Activated CD4-positive, alpha-beta T cell treated with anti-CD3 and anti-CD28 coated beads, Interleukin-2, amount 50 U/mL, for 1 hour (primary cell): ENCODE measurements around the gene ANKRD61.
"Not testable (repeated sequence)": the region's sequence is repeated elsewhere in the genome, so short reads cannot be mapped to it uniquely, and the experiment has no call there.

Experiments used
- DNase-seq: peaks from one replicate; pipeline ENCODE4 v3.0.0-alpha.2; 2020

Gene ANKRD61

DNA sequence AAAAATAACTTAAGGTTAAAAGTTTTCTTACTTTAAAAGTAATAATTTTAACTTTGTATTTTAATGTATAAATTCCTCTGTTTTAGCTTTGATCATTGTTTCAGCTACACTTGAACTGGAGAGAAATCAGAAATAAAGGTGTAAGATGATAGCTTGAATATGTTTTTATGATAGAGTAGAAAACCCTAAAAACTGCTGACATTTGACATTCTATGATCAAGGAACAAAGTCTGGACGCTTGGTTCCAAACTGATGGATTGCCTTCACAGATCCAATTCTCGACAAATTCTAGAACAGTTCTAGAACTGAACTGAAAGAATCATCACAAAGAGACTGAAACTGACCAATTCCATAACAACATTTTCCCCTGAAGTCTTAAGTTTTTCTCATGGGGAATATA is at the start of gene ANKRD61:
ANKRD61 (plus strand) TSS at position 389 of the 400 bp plus-strand sequence; CDS start at position 389, 0 bp downstream.
- DNase-seq: no peak

- DNase-seq: not testable (repeated sequence)
Observed at GRCh38 chr7:5987061-5987460, 44.1 kb upstream of the ANKRD61 start.

GRCh38 chr7:5997210-5997808 is 33.9 kb upstream of the ANKRD61 start:
- peak; percentile 42 for DNase-seq

DNA sequence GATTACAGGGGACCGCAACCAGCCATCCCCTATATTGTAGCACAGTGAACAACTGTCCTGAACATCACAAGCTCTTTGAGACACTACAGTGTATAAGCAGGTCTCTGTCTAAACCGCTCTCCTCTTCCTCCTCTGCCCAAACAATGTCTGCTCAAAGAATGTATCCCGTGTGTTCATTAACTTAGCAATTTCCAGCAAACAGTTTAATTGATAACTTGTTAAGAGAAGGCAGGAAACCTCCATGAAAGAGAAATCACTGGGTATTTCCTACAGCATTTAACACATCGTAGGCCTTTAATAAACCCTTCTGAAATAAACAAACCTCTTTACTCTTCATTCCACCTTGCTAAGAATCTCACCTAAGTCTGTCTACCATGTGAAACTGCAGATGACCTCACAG is 23.8 kb upstream of the ANKRD61 start:
- DNase-seq: no peak

GRCh38 chr7:6007835-6008590 is 23.2 kb upstream of the ANKRD61 start:
- DNase-seq: not testable (repeated sequence)

GRCh38 chr7:6008668-6009611 is 22.2 kb upstream of the ANKRD61 start, which contains the start of the genes AIMP2 and PMS2:
AIMP2 (plus strand) TSS chr7:6009272; CDS start chr7:6009364, 92 bp downstream.
PMS2 (minus strand) TSS chr7:6009049; CDS start chr7:6009019, 30 bp downstream.
- peak; percentile 95 for DNase-seq

DNA sequence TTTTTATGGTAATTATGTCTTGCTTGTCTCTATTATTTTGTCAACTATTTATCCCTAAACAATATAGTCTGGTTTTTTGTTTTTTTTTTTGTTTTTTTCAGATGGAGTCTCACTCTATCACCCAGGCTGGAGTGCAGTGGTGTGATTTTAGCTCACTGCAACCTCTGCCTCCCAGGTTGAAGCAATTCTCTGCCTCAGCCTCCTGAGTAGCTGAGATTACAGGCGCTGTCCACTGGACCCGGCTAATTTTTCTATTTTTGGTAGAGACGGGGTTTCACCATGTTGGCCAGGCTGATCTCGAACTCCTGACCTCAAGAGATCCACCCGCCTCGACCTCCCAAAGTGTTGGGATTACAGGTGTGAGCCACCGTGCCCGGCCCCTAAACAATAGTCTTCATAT is 20.8 kb upstream of the ANKRD61 start:
- not testable (repeated sequence) for DNase-seq

GRCh38 chr7:6011541-6011940 is 19.6 kb upstream of the ANKRD61 start:
- DNase-seq: no peak

DNA sequence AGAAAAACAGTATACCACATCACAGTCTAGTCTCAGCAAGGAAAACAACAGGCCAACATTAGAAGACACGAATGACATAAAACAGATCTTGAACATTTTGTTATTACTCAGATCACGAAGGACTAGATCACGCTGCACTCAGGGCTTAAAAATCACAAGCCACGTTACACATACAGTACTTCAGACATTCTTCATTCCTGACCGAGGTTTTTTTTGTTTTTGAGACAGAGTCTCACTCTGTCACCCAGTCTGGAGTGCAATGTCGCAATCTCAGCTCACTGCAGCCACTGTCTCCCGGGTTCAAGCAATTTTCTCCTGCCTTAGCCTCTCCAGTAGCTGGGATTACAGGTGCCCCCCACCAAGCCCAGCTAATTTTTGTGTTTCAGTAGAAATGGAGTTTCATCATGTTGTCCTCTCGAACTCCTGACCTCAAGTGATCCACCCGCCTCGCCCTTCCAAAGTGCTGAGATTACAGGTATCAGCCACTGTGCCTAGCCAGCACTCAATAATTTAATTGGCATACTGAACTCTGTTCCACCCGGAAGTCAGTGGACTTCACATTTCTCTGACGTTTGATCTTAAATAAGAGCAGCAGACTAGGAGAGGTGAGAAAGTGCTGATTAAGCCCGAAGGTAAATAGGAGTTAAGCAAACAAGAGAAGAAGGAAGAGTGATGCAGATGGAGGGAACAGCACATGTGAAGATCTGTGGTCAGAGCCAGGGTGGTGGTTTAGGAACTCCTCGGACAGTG is 18.6 kb upstream of the ANKRD61 start:
- no peak for DNase-seq

DNA sequence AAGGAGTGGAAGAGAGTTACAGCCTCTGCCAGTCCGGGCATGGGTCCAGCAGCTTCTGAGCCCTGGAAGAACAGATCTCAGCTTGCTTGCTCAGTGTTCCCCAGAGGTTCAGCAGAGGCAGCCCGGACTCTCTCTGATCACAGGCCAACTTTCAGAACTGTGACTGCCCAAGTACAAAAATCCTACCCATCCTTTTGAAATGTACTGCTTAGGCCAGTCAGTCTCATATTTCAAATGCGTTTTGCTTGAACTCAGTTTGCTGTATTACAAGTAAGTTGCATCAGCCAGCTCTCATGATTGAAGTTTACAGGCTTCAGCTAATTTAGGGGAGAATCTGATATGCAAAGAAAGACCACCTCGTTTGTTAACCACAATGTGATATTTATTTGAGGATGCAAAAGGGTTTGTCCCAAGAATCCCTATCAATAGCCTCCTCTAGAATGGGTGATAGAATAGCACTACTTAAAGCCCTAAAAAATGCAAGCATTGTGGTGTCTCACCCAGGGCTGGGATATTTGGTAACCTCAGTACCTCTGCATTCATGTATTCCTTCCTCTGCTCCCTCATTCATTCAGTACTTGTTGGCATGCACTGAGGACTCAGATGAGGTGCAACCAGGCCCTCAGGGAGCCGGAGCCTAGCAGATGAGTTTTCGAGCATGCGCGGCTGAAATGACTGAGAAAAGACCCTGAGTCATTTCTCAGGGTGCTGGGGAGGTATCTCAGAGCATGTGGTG is 15.1 kb upstream of the ANKRD61 start:
- DNase-seq: no peak

- DNase-seq: no peak
Observed at GRCh38 chr7:6016653-6016966, 14.6 kb upstream of the ANKRD61 start.

DNA sequence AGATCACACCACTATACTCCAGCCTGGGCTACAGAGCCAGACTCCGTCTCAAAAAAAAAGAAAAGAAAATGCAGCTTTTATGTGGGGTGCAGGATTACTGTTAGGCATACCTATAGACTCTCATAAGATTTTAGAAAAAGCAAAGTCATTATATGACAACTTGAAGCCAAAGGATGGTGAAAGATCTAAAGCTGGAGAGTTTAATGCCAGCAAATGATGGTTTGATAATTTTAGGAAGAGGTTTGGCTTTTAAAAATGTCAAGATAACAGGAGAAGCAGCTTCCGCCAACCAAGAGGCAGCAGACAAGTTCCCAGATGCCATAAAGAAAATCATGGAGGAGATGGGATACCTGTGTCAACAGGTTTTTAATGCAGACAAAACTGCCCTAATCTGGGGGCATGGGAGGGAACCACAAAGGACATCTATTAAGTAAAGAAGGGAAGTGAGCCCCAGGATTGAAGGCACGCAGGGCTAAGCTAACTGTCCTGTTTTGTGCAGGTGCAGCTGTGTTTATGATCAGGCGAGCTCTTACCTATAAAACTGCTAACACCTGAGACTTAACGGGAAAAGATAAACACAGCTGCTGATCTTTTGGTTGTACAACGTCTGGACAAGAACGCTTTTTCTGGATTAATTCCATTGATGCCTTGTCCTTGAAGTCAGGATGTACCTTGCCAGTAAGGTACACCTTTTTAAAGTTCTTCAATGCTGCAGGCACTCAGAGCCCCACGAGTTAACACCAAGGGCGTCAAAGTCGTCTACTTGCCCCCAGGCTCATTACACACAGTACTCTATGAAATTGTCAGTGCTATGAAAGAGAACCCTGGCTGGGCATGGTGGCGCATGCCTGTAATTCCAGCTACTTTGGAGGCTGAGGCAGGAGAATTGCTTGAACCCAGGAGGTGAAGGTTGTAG is 10.5 kb upstream of the ANKRD61 start:
- DNase-seq: no peak

GRCh38 chr7:6022707-6023106 is 8.5 kb upstream of the ANKRD61 start:
- DNase-seq: no peak

DNA sequence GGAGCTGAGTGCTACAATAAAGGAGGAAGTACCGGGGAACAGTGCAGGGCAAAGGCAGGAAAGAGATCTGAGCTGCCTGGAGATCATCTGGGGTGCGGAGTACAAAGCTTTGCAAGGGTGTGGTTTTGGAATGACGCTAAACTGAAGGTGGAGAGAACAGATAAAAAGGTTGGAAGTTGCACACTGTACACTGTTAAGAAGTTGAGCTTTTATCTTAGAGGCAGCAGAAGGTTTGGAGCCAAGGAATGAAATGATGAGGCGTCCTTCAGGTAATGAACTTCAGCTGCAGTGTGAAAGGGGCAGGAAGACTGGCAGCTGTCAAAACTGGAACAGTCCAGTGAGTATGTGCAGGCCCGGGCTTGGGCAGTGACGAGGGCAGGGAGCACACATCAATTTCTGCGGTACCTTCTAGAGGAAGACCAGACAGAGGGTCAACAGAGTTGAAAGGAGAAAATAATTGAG is 7.2 kb upstream of the ANKRD61 start:
- DNase-seq: no peak

GRCh38 chr7:6026011-6026819 is 5.0 kb upstream of the ANKRD61 start:
- DNase-seq: peak; percentile 66

- DNase-seq: no peak
Observed at GRCh38 chr7:6026820-6027311, 4.3 kb upstream of the ANKRD61 start.

- DNase-seq: no peak
Observed at GRCh38 chr7:6027806-6028365, 3.3 kb upstream of the ANKRD61 start.

GRCh38 chr7:6028563-6028962 is 2.6 kb upstream of the ANKRD61 start:
- DNase-seq: no peak

- no peak for DNase-seq
Observed at GRCh38 chr7:6031567-6031966, 391 bp downstream of the ANKRD61 start.
